Epithelial cell of proximal tubule (primary cell): ENCODE data around the gene SHANK3. TPM values are rescaled to one million over a fixed set of nuclear protein-coding genes. Genes with fewer than 3 reads are reported as not detected.

ENCODE experiments used
- DNase-seq: peaks from one replicate; pipeline ENCODE4 v3.0.0-alpha.2; 2011; ENCODE audit warnings: low read depth
- H3K4me3 ChIP-seq: 2 replicates; pipeline ENCODE4 v1.5.1; 2011; ENCODE audit warnings: low read depth, mild to moderate bottlenecking, low read length
- total RNA-seq: library from RNA; depleted of rRNA; stranded (reverse); fragments of >200 nt; gene quantifications from 2 replicates; pipeline ENCODE4 v1.2.3, GENCODE V29; 2015
- TF ChIP-seq, protein P1 (sequence below): conservative IDR thresholded peaks from 2 replicates; pipeline ENCODE4 v1.5.1; 2012; ENCODE audit warnings: low read depth, mild to moderate bottlenecking, low read length

SHANK3 gene
- total RNA-seq, 1 donor from 2014 or later, result 3.6 TPM

DNA sequence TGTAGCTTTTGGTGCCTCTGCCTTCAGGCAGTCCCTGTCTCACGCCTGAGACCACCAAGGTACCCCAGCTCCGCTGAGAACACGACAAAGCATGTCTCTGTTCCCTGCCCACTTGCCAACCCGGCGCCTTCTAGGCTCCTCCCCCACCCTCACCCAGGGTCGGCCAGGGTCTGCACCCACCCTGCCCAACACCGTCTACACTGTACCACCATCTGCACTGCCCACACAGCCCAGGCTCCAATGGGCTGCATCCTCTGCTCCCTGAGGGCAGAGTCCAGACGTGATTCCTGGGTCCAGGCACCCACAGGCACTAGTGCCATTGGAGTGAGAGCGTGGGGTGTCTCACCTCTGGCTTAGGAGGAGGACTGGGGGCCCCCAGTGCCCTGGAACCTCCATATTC lies 42.6 kb downstream of the SHANK3 start:
- DNase-seq, result no peak
- TF ChIP-seq, protein P1, sequence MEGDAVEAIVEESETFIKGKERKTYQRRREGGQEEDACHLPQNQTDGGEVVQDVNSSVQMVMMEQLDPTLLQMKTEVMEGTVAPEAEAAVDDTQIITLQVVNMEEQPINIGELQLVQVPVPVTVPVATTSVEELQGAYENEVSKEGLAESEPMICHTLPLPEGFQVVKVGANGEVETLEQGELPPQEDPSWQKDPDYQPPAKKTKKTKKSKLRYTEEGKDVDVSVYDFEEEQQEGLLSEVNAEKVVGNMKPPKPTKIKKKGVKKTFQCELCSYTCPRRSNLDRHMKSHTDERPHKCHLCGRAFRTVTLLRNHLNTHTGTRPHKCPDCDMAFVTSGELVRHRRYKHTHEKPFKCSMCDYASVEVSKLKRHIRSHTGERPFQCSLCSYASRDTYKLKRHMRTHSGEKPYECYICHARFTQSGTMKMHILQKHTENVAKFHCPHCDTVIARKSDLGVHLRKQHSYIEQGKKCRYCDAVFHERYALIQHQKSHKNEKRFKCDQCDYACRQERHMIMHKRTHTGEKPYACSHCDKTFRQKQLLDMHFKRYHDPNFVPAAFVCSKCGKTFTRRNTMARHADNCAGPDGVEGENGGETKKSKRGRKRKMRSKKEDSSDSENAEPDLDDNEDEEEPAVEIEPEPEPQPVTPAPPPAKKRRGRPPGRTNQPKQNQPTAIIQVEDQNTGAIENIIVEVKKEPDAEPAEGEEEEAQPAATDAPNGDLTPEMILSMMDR, result no peak
- no peak overlapping the region for H3K4me3 ChIP-seq

DNA sequence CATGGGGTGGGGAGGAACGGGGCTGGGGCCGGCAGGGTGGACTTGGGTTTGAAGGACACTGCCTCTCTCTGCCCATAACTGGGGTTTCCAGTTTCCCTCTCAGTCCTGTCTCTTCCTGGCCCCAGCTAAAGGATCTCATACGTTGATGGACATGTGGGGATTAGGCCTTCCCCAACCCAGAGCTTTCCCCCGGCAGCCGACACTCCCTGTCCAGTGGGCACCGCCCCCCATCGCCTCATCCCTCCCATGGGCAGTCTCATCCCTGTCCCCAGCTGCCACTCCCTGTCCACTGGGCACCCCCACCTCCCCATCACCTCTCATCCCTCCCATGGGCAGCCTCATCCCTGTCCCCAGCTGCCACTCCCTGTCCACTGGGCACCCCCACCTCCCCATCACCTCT lies 43.2 kb downstream of the SHANK3 start:
- no peak for DNase-seq
- no peak overlapping the region for H3K4me3 ChIP-seq
- TF ChIP-seq, protein P1, result no peak

DNA sequence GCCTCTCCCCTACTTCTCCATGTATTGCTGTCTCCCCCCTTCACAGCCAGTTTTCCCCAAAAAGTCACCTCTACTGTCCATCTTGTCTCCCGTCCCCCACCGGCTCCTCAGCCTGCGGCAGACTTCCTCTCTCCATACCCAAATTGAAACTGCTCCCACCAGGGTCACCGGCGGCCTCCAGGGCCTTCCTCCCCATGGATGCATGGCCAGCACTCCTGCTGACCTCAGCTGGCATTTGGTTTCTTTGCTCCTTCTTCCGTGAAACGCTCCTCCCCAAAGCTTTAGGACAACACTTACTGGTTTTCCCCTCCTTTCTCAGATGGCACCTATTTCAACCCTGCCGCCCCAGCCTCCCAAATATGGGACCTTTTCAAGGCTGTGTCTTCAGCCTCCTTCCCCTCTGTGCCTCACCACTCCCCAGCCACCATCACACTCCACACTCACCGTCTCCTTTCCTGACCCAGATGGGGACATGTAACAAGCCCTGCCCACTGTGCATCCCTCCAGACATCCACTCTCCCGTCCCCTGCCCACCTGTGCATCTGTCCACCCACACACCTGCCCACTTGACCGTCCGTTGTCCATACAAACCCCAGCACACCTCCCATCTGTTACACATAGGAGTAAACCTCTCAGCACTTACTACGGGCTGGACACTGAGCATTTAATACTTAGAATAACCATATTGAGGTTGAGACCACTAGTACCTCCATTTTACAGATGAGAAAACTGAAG lies 43.8 kb downstream of the SHANK3 start:
- TF ChIP-seq, protein P1, result no peak
- no peak overlapping the region for H3K4me3 ChIP-seq
- DNase-seq, result no peak

DNA sequence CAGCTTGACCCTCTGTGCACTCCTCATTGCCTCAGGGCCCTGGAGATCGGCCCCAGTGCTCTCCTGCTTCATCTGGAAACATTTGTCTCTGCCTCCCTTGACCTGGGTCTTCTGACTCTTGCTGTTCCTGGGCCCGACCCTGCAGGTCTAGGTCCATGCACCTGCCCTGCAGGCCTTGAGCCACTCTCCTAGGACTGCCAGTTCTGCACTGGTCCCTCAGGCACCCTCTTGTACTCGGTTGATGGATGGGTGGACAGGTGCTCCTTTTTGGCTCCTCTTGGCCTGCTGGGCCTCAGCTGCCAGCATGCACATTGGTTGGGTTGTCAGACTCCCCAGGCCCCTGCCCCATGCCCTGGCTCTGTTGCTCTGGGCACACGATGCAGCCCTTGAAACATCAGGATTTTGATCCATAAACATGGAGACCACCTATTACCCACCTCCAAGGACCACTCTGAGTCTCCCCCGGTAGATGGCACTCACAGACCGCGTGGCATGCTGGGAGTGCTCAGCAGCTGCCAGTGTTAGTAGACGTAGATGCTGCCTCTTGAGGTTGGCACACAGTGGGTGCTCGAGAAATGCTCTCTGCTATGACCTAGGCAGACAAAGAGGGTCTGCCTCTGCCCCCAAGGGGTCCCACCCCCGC lies 45.2 kb downstream of the SHANK3 start:
- TF ChIP-seq, protein P1, result no peak
- no peak overlapping the region for H3K4me3 ChIP-seq
- no peak for DNase-seq

DNA sequence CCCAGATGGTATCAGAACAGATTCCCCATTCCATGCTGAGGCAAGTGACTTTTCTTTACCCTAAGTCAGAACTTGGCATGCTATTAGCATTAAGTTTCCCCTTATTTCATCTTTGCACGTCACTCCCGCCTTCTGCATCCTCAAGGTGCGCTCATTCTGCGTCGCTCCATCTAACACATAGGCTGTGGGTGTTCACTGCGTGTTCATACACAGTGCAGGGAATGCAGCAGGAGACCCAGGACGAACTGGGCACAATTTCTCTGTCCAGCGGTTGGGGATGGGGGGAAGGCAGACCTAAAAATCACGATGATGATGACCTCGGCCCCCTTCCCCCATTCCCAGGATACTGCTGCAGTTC lies 45.7 kb downstream of the SHANK3 start:
- TF ChIP-seq, protein P1, result no peak
- no peak for DNase-seq
- no peak overlapping the region for H3K4me3 ChIP-seq

DNA sequence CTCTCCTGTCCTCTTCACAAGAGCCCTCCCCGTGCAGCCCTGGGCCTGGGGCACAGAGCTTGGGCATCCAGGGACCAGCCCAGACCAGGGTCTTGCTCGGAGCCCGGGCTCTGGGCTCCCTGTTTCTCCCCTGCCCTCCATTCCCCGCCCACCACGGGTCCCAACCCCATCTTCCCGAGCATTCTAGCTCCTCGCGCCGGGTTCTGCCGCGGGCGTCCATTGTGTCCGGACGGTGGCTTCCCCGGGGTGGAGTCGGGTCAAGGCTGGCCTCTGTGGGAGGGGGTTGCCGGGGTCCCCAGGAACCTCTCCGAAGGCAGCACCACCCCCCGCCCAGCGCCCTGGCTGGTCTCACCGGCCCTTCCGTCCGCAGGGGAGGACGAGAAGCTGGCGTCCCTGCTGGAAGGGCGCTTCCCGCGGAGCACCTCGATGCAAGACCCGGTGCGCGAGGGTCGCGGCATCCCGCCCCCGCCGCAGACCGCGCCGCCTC lies 47.2 kb downstream of the SHANK3 start:
- DNase-seq, result no peak
- TF ChIP-seq, protein P1, result no peak
- H3K4me3 ChIP-seq, result no peak overlapping the region
